Rectal smooth muscle tissue (tissue), 1 donor: Measurements from ENCODE around the gene EML4.

Experiments
- H3K27ac ChIP-seq: one replicate; pipeline ENCODE4 v1.7.0; 2013; ENCODE audit warnings: low read depth, low read length, inconsistent platforms
- H3K27me3 ChIP-seq: one replicate; pipeline ENCODE4 v1.7.0; 2013; ENCODE audit warnings: low read length; ENCODE audit not compliant: control insufficient read depth, insufficient read depth
- H3K36me3 ChIP-seq: one replicate; pipeline ENCODE4 v1.7.0; 2013; ENCODE audit warnings: low read length; ENCODE audit not compliant: control insufficient read depth, insufficient read depth
- H3K4me1 ChIP-seq: one replicate; pipeline ENCODE4 v1.7.0; 2013; ENCODE audit warnings: low read length; ENCODE audit not compliant: control insufficient read depth, insufficient read depth
- H3K4me3 ChIP-seq: one replicate; pipeline ENCODE4 v1.7.0; 2013; ENCODE audit warnings: low read length
- H3K9ac ChIP-seq: one replicate; pipeline ENCODE4 v1.7.0; 2013; ENCODE audit warnings: low read length

The EML4 gene

GRCh38 chr2:42141687-42142546, 27.2 kb upstream of the EML4 start:
- H3K36me3 ChIP-seq: no peaks in the 10 kb centered on the region
- no peak overlapping the region for H3K9ac ChIP-seq
- peak overlapping the region; percentile 57 for H3K27ac ChIP-seq
- no peaks in the 10 kb centered on the region for H3K27me3 ChIP-seq
- H3K4me1 ChIP-seq: peaks cover 11% of the 10 kb centered on the region
- peak overlapping the region; percentile 14 for H3K4me3 ChIP-seq

- Histone ChIP-seq H3K9ac (no peak overlapping the region), H3K27ac (no peak overlapping the region), H3K27me3 (no peaks in the 10 kb centered on the region), H3K4me3 (no peak overlapping the region), H3K36me3 (no peaks in the 10 kb centered on the region), H3K4me1 (peaks cover 13% of the 10 kb centered on the region)
Measured at GRCh38 chr2:42142547-42143184, 26.5 kb upstream of the EML4 start.

GRCh38 chr2:42147641-42148274, 21.4 kb upstream of the EML4 start:
- no peak overlapping the region for H3K9ac ChIP-seq
- no peak overlapping the region for H3K4me3 ChIP-seq
- no peak overlapping the region for H3K27ac ChIP-seq
- H3K27me3 ChIP-seq: no peaks in the 10 kb centered on the region
- H3K4me1 ChIP-seq: peaks cover 10% of the 10 kb centered on the region
- no peaks in the 10 kb centered on the region for H3K36me3 ChIP-seq

GRCh38 chr2:42150159-42150558, 19.0 kb upstream of the EML4 start:
- Histone ChIP-seq H3K36me3 (no peaks in the 10 kb centered on the region), H3K4me1 (peaks cover 10% of the 10 kb centered on the region), H3K4me3 (no peak overlapping the region), H3K27ac (no peak overlapping the region), H3K27me3 (no peaks in the 10 kb centered on the region), H3K9ac (no peak overlapping the region)

GRCh38 chr2:42153944-42154581, 15.1 kb upstream of the EML4 start:
- no peak overlapping the region for H3K27ac ChIP-seq
- no peaks in the 10 kb centered on the region for H3K36me3 ChIP-seq
- no peaks in the 10 kb centered on the region for H3K4me1 ChIP-seq
- H3K4me3 ChIP-seq: no peak overlapping the region
- H3K9ac ChIP-seq: no peak overlapping the region
- no peaks in the 10 kb centered on the region for H3K27me3 ChIP-seq

GRCh38 chr2:42156721-42157120, 12.4 kb upstream of the EML4 start:
- no peaks in the 10 kb centered on the region for H3K36me3 ChIP-seq
- H3K9ac ChIP-seq: no peak overlapping the region
- H3K4me3 ChIP-seq: no peak overlapping the region
- H3K27ac ChIP-seq: no peak overlapping the region
- H3K27me3 ChIP-seq: no peaks in the 10 kb centered on the region
- H3K4me1 ChIP-seq: no peaks in the 10 kb centered on the region

- Histone ChIP-seq H3K27ac (no peak overlapping the region), H3K9ac (no peak overlapping the region), H3K4me1 (no peaks in the 10 kb centered on the region), H3K36me3 (no peaks in the 10 kb centered on the region), H3K4me3 (no peak overlapping the region), H3K27me3 (no peaks in the 10 kb centered on the region)
Measured at GRCh38 chr2:42161444-42161843, 7.7 kb upstream of the EML4 start.

- no peak overlapping the region for H3K27ac ChIP-seq
- H3K27me3 ChIP-seq: no peaks in the 10 kb centered on the region
- H3K4me1 ChIP-seq: no peaks in the 10 kb centered on the region
- H3K36me3 ChIP-seq: no peaks in the 10 kb centered on the region
- no peak overlapping the region for H3K4me3 ChIP-seq
- H3K9ac ChIP-seq: no peak overlapping the region
Measured at GRCh38 chr2:42163444-42164045, 5.6 kb upstream of the EML4 start.

- Histone ChIP-seq H3K27ac (no peak overlapping the region), H3K4me1 (peaks cover 3% of the 10 kb centered on the region), H3K27me3 (no peaks in the 10 kb centered on the region), H3K9ac (no peak overlapping the region), H3K4me3 (no peak overlapping the region), H3K36me3 (no peaks in the 10 kb centered on the region)
Measured at GRCh38 chr2:42164046-42164445, 5.1 kb upstream of the EML4 start.

GRCh38 chr2:42164971-42165370, 4.2 kb upstream of the EML4 start:
- no peak overlapping the region for H3K9ac ChIP-seq
- H3K27ac ChIP-seq: no peak overlapping the region
- H3K4me1 ChIP-seq: peaks cover 3% of the 10 kb centered on the region
- no peak overlapping the region for H3K4me3 ChIP-seq
- H3K36me3 ChIP-seq: no peaks in the 10 kb centered on the region
- H3K27me3 ChIP-seq: no peaks in the 10 kb centered on the region

- peaks cover 14% of the 10 kb centered on the region for H3K4me1 ChIP-seq
- no peak overlapping the region for H3K27ac ChIP-seq
- H3K27me3 ChIP-seq: no peaks in the 10 kb centered on the region
- no peak overlapping the region for H3K4me3 ChIP-seq
- H3K36me3 ChIP-seq: no peaks in the 10 kb centered on the region
- H3K9ac ChIP-seq: no peak overlapping the region
Measured at GRCh38 chr2:42167458-42167857, 1.7 kb upstream of the EML4 start.
